Ovary (tissue), 9 donors: ENCODE measurements around the gene HIRA. TPM values are rescaled to one million over a fixed set of nuclear protein-coding genes. Genes with fewer than 3 reads are reported as not detected.

ENCODE experiments used
- DNase-seq, 5 donors: peaks; one replicate each; pipeline ENCODE4 v3.0.0-alpha.2; 2019 to 2020
- H3K27ac ChIP-seq, 2 donors: fragments of 200-600 bp; one replicate each; pipeline versions ENCODE4 v1.5.1 to v1.8.0; 2019 to 2022
- H3K27me3 ChIP-seq: fragments of 200-600 bp; one replicate; pipeline ENCODE4 v1.8.0; 2022
- H3K36me3 ChIP-seq: fragments of 200-600 bp; sonication (generic); one replicate; pipeline ENCODE4 v1.5.1; 2019
- H3K4me1 ChIP-seq: one replicate; pipeline ENCODE4 v1.8.1; 2013; ENCODE audit warnings: mild to moderate bottlenecking, moderate library complexity; ENCODE audit not compliant: insufficient read depth
- H3K4me3 ChIP-seq: fragments of 200-600 bp; sonication (generic); one replicate; pipeline ENCODE4 v1.5.1; 2017
- H3K9me3 ChIP-seq, 2 donors: fragments of 200-600 bp in 1 of 2; sonication (generic) in 1 of 2; one replicate each; pipeline versions ENCODE4 v1.5.1 to v1.8.1; 2013 to 2019; ENCODE audit warnings: mild to moderate bottlenecking in 1 of 2, moderate library complexity in 1 of 2
- CTCF ChIP-seq, 3 donors: fragments of 450-650 bp in 2 of 3; fragments of 200-600 bp in 1 of 3; IDR thresholded peaks; one replicate each; pipeline versions ENCODE4 v1.5.1 to v1.8.0; 2016 to 2022; ENCODE audit warnings: antibody characterized with exemption in 3 of 3, mild to moderate bottlenecking in 1 of 3
- EP300 ChIP-seq: sonication (generic); formaldehyde crosslinking; IDR thresholded peaks from one replicate; pipeline ENCODE4 v1.6.1; 2017; ENCODE audit warnings: antibody characterized with exemption
- POLR2A ChIP-seq: fragments of 450-650 bp; IDR thresholded peaks from one replicate; pipeline ENCODE4 v1.6.1; 2017; ENCODE audit warnings: antibody characterized with exemption, mild to moderate bottlenecking, moderate library complexity
- WGBS, 3 donors: extraction: QIAGEN DNeasy Blood & Tissue Kit in 1 of 3; methylation state at CpG; one replicate each; pipeline versions ENCODE4 v1.1.5 to v1.1.7; 2013 to 2017; 5-methylcytosine and 5-hydroxymethylcytosine counted together
- intact Hi-C, 4 donors: fragments of 100-400 bp; cut with DNase I; formaldehyde crosslinking; loops; one replicate each; pipeline versions ENCODE4 v1.11.0 to v1.15.1; 2022 to 2023
- polyA plus RNA-seq, 2 donors: library from polyadenylated mRNA; stranded (reverse); fragments of 200-250 nt in 1 of 2; fragments of 350-450 nt in 1 of 2; fragmentation: Illumina TruSeq in 1 of 2; extraction: RNeasy Lipid Tissue Mini Kit (QIAGEN cat#74804) in 1 of 2; gene quantifications; one replicate each; pipeline ENCODE4 v1.2.3, GENCODE V29; 2013 to 2014
- total RNA-seq, 7 donors: library from RNA; depleted of rRNA in 2 of 7; stranded (reverse); fragments of >200 nt in 2 of 7; fragmentation: NEBNext Ultra II Directional in 3 of 7; extraction: Animal tissue kit (Norgen Biotek cat#: 25700) in 3 of 7; gene quantifications; one replicate each; pipeline versions ENCODE4 v1.1.0 to v1.2.4, GENCODE V29; 2016 to 2023
- donor health status: DM: no; HTN: no; CAD: no; lungs with moderate emphysema.
- donor health status: DM: no; HTN: no; CAD: no.
- donor health status: Bipolar disorder and iron deficiency.
- donor health status: DM: yes; HTN: yes; CAD: no.
- donor health status: DM: no; HTN: no; CAD: no.
- donor health status: DM: yes; HTN: yes; CAD: no.

HIRA gene
- total and polyA plus RNA-seq, 9 donors: 7.2 to 31.6 (median 19.8) TPM

- no peak overlapping the region for H3K27ac ChIP-seq
- H3K27me3 ChIP-seq: no peaks in the 10 kb centered on the region
- H3K9me3 ChIP-seq: no peaks in the 10 kb centered on the region
- 74 to 97% (median 88%) methylated on average over 2 of the region's 2 CpGs for WGBS, 3 donors
- no peak overlapping the region for H3K4me3 ChIP-seq
- no peak for TF ChIP-seq EP300
- TF ChIP-seq CTCF (IDR thresholded peaks at IDR 0.05): no peak
- TF ChIP-seq POLR2A: no peak
- no peaks in the 10 kb centered on the region for H3K36me3 ChIP-seq
- peaks cover 6% of the 10 kb centered on the region for H3K4me1 ChIP-seq
- no peak for DNase-seq
- intact Hi-C loops: no loop called here
Measured at GRCh38 chr22:19449422-19449767, 17.9 kb upstream of the HIRA start.

GRCh38 chr22:19448739-19449421, 17.3 kb upstream of the HIRA start:
- WGBS, 3 donors: 65 to 73% (median 68%) methylated on average over 5 of the region's 5 CpGs

GRCh38 chr22:19448076-19448607, 16.6 kb upstream of the HIRA start:
- H3K27me3 ChIP-seq: no peaks in the 10 kb centered on the region
- peak overlapping the region; percentile 96 for H3K4me3 ChIP-seq
- H3K27ac ChIP-seq: peak overlapping the region in 1 of 2 donors; percentile 79
- intact Hi-C loops: no loop called here
- no peaks in the 10 kb centered on the region for H3K9me3 ChIP-seq
- TF ChIP-seq EP300 (no peak), POLR2A (no peak)
- DNase-seq: no peak
- H3K4me1 ChIP-seq: peaks cover 6% of the 10 kb centered on the region
- 11 to 13% (median 12%) methylated on average over 14 of the region's 14 CpGs for WGBS, 3 donors
- H3K36me3 ChIP-seq: no peaks in the 10 kb centered on the region

More at GRCh38 chr22:19448739-19449421, 17.3 kb upstream of the HIRA start:
- Histone ChIP-seq H3K4me3 (no peak overlapping the region), H3K27me3 (no peaks in the 10 kb centered on the region), H3K9me3 (no peaks in the 10 kb centered on the region), H3K4me1 (peaks cover 6% of the 10 kb centered on the region), H3K36me3 (no peaks in the 10 kb centered on the region), H3K27ac (no peak overlapping the region)
- TF ChIP-seq POLR2A: no peak
- TF ChIP-seq EP300: no peak
- TF ChIP-seq CTCF (IDR thresholded peaks at IDR 0.05): no peak
- intact Hi-C loops: no loop called here
- no peak for DNase-seq

- no peaks in the 10 kb centered on the region for H3K27me3 ChIP-seq
- TF ChIP-seq EP300 (no peak), POLR2A (peak; percentile 87), CTCF (IDR thresholded peaks at IDR 0.05) (no peak)
- peak within 1 kb of the TSS; percentile 79 to 82 for H3K27ac ChIP-seq
- intact Hi-C loops: no loop called here
- WGBS, 3 donors: 0 to 1% (median 0%) methylated on average over 82 to 92 of the region's 92 CpGs
- peak within 1 kb of the TSS; percentile 96 for H3K4me3 ChIP-seq
- no peaks in the 10 kb centered on the region for H3K36me3 ChIP-seq
- peaks cover 6% of the 10 kb centered on the region for H3K4me1 ChIP-seq
- no peaks in the 10 kb centered on the region for H3K9me3 ChIP-seq
- peak; percentile 85 to 92 (median 90) for DNase-seq
Measured at GRCh38 chr22:19447330-19448075, 16.0 kb upstream of the HIRA start, which contains the start of gene C22orf39. Gene C22orf39 (minus strand): TSS chr22:19447711. CDS start chr22:19447688, 23 bp downstream.
